Measurements from ENCODE around the gene NUTM2A. TPM values are rescaled to one million over a fixed set of nuclear protein-coding genes. Genes with fewer than 3 reads are reported as not detected.
"Not testable (repeated sequence)": the region's sequence is repeated elsewhere in the genome, so short reads cannot be mapped to it uniquely, and the experiment has no call there.

The NUTM2A gene
- total RNA-seq, 4 donors from 2014 or later, result 0.27 to 4.0 (median 2.4) TPM

DNA sequence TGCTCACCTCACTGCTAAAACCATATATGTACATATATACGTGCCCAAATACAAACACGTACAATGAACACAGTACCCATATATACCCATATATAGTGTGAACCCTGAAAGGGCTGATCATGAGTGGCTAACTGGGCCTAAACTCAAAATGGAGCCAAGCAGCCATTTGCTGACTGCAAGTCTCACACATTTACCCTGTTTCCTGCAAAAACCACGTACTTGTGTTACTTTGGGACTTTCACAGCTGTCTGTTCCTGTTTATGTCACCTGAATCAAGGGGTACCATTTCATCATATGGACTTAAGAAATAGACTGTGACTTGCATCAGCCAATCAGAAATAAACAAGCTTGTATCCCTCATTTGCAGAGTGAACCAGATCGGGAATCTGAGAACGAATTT, 5.9 kb upstream of the NUTM2A start:
- not testable (repeated sequence) for H3K4me3 ChIP-seq, ATAC-seq, H3K27me3 ChIP-seq, H3K4me1 ChIP-seq, H3K27ac ChIP-seq, H3K36me3 ChIP-seq, H3K9me3 ChIP-seq
- no CpG with 5 or more reads among the region's 5 CpGs for WGBS, 2 donors (ENCODE audit: low coverage in 1 of 2)

DNA sequence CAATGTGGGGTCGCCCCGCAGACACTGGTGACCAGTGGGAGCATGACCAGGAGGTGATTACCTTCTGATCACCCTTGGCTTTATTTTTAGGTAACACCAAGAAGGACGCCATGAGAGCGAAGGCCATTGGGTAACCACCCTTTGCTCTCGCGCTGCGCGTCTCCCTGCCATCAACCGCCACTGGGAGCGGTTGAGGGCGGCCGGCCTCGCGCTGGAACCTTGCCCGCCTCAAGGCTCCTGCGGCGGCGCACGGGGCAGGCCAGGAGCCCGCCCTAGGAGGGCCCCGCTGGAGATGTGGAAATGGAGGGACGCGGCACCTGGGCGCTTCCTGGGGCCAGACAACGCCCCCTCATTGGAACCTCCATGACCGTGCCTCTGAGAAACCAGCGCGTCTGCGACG, 2.5 kb upstream of the NUTM2A start:
- not testable (repeated sequence) for H3K27ac ChIP-seq, H3K36me3 ChIP-seq, ATAC-seq, H3K4me3 ChIP-seq, H3K27me3 ChIP-seq, H3K9me3 ChIP-seq, H3K4me1 ChIP-seq
- WGBS, 2 donors (ENCODE audit: low coverage in 1 of 2), result no CpG with 5 or more reads among the region's 30 CpGs

DNA sequence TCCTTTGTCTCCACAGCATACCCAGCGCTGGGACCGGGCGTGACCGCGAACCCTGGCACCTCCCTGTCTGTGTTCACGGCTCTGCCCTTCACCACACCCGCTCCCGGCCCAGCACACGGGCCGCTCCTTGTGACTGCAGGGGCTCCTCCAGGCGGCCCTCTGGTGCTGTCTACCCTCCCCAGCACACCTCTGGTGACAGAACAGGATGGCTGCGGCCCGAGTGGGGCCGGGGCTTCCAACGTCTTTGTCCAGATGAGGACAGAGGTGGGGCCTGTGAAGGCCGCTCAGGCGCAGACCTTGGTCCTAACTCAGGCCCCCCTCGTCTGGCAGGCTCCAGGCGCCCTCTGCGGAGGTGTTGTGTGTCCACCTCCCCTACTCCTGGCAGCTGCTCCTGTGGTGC, 3.0 kb downstream of the NUTM2A start:
- H3K9me3 ChIP-seq, H3K4me3 ChIP-seq, H3K4me1 ChIP-seq, H3K27ac ChIP-seq, H3K27me3 ChIP-seq, H3K36me3 ChIP-seq, ATAC-seq: not testable (repeated sequence)
- no CpG with 5 or more reads among the region's 20 CpGs for WGBS, 2 donors (ENCODE audit: low coverage in 1 of 2)

DNA sequence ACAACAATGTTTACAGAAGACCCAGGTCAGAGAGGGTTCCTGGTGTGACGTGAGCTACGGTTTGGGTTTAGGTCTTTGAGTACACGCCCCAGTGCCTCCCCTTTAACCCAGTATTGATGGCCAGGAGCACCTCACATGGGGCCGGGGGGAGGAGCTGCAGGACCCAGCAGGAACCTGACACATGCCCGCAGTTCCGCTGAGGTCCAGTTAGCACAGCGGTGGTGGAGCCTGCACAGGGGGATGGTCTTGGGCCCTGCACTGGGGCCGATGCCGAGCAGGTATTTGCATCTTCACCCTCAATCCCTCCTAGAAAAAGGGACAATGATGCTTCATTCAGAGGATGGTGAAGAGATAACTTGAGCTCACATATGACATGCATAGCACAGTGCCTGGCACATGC, 4.0 kb downstream of the NUTM2A start:
- H3K4me1 ChIP-seq, H3K4me3 ChIP-seq, H3K27ac ChIP-seq, ATAC-seq, H3K36me3 ChIP-seq, H3K27me3 ChIP-seq, H3K9me3 ChIP-seq: not testable (repeated sequence)
- WGBS, 2 donors (ENCODE audit: low coverage in 1 of 2), result 96% methylated on average over 3 of the region's 9 CpGs; no CpG with 5 or more reads in 1 of the 2 donors

DNA sequence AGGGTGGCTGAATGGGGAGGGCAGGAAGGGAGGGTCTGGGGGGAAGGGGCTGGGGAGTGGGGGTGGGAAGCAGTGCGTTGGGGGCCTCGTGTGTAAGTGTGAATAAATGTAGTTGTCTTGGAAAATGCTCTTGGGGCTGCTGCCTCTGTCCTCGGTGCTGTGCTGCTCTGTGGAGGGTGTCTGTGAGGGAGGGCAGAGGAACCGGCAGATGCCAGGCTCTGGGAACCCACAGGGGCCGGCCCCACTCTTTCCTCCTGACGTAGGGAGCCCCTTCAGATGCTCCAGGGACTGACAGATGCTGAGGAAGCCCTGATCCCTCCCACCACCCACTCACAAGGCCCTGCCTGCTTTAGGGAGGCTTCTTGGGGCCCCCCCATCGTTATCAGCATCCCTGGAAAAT, 9.6 kb downstream of the NUTM2A start:
- H3K36me3 ChIP-seq, H3K27ac ChIP-seq, H3K4me3 ChIP-seq, ATAC-seq, H3K27me3 ChIP-seq, H3K4me1 ChIP-seq, H3K9me3 ChIP-seq: not testable (repeated sequence)
- no CpG with 5 or more reads among the region's 7 CpGs for WGBS, 2 donors (ENCODE audit: low coverage in 1 of 2)

DNA sequence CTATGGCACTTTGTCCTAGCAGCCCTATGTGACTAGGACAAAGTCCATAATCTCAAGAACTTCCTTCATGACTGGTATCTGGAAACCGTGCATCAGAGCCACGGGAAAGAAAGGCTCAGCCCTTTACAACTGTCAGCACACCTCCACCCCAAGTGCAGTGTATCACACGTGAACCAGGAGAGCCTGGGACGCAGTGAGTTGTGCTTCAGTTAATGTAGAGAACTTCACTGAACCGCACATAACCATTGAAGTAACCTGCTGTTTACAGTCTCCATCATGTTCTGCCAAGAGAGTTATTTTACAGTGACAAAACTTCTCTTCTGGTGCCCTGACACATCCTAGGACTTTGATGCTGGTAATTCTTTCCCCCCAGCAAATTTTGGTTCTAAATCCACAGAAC, 12.0 kb downstream of the NUTM2A start:
- H3K36me3 ChIP-seq, H3K27me3 ChIP-seq, ATAC-seq, H3K9me3 ChIP-seq, H3K4me1 ChIP-seq, H3K4me3 ChIP-seq, H3K27ac ChIP-seq: not testable (repeated sequence)
- 100% methylated on average over 1 of the region's 5 CpGs; no CpG with 5 or more reads in 1 of the 2 donors for WGBS, 2 donors (ENCODE audit: low coverage in 1 of 2)

DNA sequence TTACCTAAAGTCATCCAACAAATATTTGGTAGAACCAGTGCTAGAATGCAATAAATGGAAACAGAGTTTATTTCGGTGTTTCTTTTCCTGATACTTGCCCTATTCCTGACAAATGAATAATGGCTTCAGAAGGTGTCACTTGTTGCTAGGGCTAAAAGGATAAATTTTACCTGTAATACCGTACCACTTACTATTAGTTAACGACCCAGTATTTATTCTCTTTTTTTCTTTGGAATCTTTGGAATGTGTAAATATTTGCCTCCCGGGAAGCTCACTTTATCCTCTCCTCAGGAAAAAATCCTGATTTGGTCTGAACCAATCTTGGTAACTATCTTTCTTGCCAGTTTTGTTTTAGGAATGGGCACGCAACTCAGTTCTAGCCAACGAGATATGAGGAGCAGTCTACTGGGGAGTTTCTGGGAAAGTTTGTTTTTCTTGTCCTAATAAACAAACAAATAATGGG, 14.1 kb downstream of the NUTM2A start:
- H3K4me1 ChIP-seq, H3K27me3 ChIP-seq, H3K27ac ChIP-seq, H3K4me3 ChIP-seq, H3K36me3 ChIP-seq, ATAC-seq, H3K9me3 ChIP-seq: not testable (repeated sequence)
- no CpG with 5 or more reads among the region's 6 CpGs for WGBS, 2 donors (ENCODE audit: low coverage in 1 of 2)

DNA sequence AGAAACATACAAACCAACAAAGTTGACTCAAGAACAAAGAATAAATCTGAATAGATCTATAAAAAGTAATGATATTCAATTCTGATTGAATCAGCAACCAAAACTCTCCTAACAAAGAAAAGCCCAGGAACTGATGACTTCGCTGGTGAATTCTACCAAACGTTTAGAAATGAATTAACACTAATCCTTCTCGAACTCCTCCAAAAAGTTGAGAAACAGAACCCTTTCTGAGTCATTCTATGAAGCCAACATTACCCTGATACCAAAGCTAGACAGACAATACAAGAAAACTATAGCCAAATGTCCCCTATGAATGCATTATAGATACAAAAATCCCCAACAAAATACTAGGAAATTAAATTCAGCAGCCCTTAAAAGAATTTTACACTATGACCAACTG, 16.9 kb downstream of the NUTM2A start:
- not testable (repeated sequence) for H3K36me3 ChIP-seq, H3K27me3 ChIP-seq, H3K4me1 ChIP-seq, H3K27ac ChIP-seq, H3K4me3 ChIP-seq, ATAC-seq, H3K9me3 ChIP-seq
- WGBS, 2 donors (ENCODE audit: low coverage in 1 of 2), result 95% methylated on average over 3 of the region's 3 CpGs; no CpG with 5 or more reads in 1 of the 2 donors

DNA sequence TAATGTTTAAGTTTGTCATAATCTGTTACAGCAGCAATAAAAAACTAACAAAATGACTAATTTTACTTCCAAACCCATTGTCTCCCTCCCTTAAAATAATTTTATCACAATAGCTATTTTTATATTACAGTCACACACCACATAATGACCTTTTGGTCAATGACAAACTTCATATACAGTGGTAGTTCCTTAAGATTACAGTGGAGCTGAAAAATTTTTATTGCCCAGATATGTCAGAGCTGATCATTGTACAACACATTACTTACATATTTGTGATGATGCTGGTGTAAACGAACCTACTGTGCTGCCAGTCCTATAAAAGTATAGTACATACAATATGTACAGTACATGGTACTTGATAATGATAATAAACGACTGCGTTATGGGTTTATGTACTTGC, 22.1 kb downstream of the NUTM2A start:
- not testable (repeated sequence) for ATAC-seq, H3K27ac ChIP-seq, H3K9me3 ChIP-seq, H3K27me3 ChIP-seq, H3K36me3 ChIP-seq, H3K4me3 ChIP-seq, H3K4me1 ChIP-seq
- WGBS, 2 donors (ENCODE audit: low coverage in 1 of 2), result 100% methylated on average over 1 of the region's 3 CpGs; no CpG with 5 or more reads in 1 of the 2 donors

DNA sequence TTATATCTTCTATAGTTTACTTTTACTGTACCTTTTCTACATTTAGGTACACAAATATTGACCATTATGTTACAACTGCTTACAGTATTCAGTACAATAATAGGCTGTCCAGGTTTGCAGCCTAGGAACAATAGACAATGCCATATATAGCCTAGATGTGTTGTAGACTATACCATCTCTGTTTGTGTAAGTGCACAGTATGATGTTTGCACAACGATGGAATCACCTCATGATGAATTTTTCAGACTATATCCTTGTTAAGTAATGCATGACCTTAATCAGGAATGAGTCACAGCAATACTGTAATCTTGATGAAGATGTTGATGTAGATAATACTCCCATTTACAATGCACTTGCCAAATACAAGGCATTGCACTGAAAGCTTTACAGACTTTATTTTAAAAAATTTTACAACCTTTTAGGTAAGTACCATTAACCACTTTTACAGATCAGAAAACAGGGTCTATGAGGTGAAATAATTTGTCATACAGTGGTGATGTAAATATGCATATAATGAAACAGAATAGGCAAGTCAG, 23.6 kb downstream of the NUTM2A start:
- H3K27ac ChIP-seq, H3K4me3 ChIP-seq, H3K4me1 ChIP-seq, ATAC-seq, H3K9me3 ChIP-seq, H3K27me3 ChIP-seq, H3K36me3 ChIP-seq: not testable (repeated sequence)
- WGBS, 2 donors (ENCODE audit: low coverage in 1 of 2), result 100% methylated on average over 1 of the region's 1 CpG; no CpG with 5 or more reads in 1 of the 2 donors

DNA sequence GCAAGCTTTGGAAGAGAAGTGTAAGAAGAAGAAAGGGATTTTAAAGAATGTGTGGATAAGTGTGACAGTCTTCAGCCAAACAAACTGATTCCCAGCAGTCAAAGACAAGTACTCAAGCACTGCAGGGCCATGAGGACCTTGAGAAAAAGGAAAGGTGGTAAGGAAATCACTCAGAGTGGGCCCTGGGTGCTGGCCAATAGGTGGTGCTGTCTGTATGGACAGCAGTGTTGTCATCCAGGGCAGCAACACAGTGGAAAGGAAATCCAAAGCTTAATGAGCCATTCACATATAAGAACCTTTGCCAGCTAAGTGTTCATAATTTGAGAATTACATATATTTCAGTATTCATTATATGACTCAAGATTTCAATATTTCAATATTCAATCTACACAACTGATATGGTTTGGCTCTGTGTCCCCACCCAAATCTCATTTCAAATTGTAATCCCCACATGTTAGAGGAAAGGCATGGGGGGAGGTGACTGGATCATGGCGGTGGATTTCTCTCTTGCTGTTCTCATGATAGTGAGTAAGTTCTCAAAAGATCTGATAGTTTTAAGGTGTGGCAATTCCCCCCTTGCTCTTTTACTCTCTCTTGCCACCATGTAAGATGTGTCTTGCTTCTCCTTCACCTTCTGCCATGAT, 55.6 kb downstream of the NUTM2A start:
- H3K27me3 ChIP-seq, H3K36me3 ChIP-seq, H3K27ac ChIP-seq, H3K4me3 ChIP-seq, H3K4me1 ChIP-seq, H3K9me3 ChIP-seq, ATAC-seq: not testable (repeated sequence)
- WGBS, 2 donors (ENCODE audit: low coverage in 1 of 2), result no CpG with 5 or more reads among the region's 1 CpG

Other genes with a start within 250 kb of the NUTM2A start
- gene FAM25A, start 205.2 kb upstream of the NUTM2A start, total RNA-seq, result not detected
- 100 to 1,000 TPM; 155 to 214 (median 155) TPM for gene GLUD1, start 130.6 kb upstream of the NUTM2A start, total RNA-seq
- 10 to 100 TPM; 21.2 to 31.0 (median 26.6) TPM for gene SHLD2, start 130.2 kb upstream of the NUTM2A start, total RNA-seq
- 1 to 10 TPM; 2.8 to 3.7 (median 2.9) TPM for gene NUTM2D, start 132.3 kb downstream of the NUTM2A start, total RNA-seq